ENCODE measurements around the gene ERVV-1.
"Not testable (repeated sequence)": the region's sequence is repeated elsewhere in the genome, so short reads cannot be mapped to it uniquely, and the experiment has no call there.

The ERVV-1 gene

GRCh38 chr19:53019684-53020083 is 6.0 kb downstream of the ERVV-1 start:
- DNase-seq: no peak

GRCh38 chr19:53028306-53028705 is 14.6 kb downstream of the ERVV-1 start:
- DNase-seq: not testable (repeated sequence)

- no peak for DNase-seq
Observed at GRCh38 chr19:53034054-53034453, 20.3 kb downstream of the ERVV-1 start.

GRCh38 chr19:53034948-53035675 is 21.4 kb downstream of the ERVV-1 start:
- no peak for DNase-seq

GRCh38 chr19:53037101-53038097 is 23.7 kb downstream of the ERVV-1 start:
- peak in 29 of 56 donors; percentile 1 to 69 (median 14) for DNase-seq

GRCh38 chr19:53041366-53041765 is 27.6 kb downstream of the ERVV-1 start:
- no peak for DNase-seq

- DNase-seq: no peak
Observed at GRCh38 chr19:53045536-53045935, 31.8 kb downstream of the ERVV-1 start.

GRCh38 chr19:53047379-53047778 is 33.7 kb downstream of the ERVV-1 start:
- no peak for DNase-seq

- no peak for DNase-seq
Observed at GRCh38 chr19:53055117-53055516, 41.4 kb downstream of the ERVV-1 start.

- DNase-seq: peak in 16 of 56 donors; percentile 0 to 61 (median 18)
Observed at GRCh38 chr19:53057904-53058580, 44.3 kb downstream of the ERVV-1 start.

All from nucleus accumbens (tissue), 56 donors.